ENCODE data around the gene CPED1. TPM values are rescaled to one million over a fixed set of nuclear protein-coding genes. Genes with fewer than 3 reads are reported as not detected.
"Not testable (repeated sequence)": the region's sequence is repeated elsewhere in the genome, so short reads cannot be mapped to it uniquely, and the experiment has no call there.

CPED1 gene
- total RNA-seq, 1 experiment from 2014 or later = 0.13 TPM

DNA sequence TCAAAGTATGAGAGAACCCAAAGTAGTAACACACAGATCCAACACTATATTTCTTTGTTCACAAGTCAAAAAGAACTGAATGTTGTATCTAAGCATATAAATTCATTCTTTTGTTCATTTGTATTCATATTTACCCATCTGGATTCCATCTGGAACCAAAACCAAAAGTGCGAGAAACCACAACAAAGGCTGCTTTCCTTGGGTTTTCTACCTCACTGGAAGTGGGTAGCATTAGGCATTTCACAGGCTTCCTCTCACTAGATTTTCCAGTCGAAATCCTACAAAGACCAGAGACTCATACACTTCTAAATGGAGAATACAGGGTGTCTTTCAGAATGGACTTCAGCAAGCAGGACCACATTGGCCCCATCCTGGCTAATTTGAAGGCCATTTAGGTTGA, 230.5 kb downstream of the CPED1 start:
- Mint-ChIP-seq H3K4me1 (no peaks in the 10 kb centered on the region), H3K27ac (no peak overlapping the region), H3K36me3 (ENCODE audit: insufficient read depth in 1 of 3, low read depth in 3 of 3) (0 out of 7 replicates have a peak, but pooled peaks cover 0 to 5% (median 0%) of the 10 kb centered on the region in 3 experiments), H3K27me3 (ENCODE audit: low read depth) (no peaks in the 10 kb centered on the region), H3K4me3 (no peak overlapping the region), H3K9me3 (peaks cover 8% of the 10 kb centered on the region in 2 experiments; a peak in 4 of 5 replicates)
- Histone ChIP-seq H3K27ac (ENCODE audit: insufficient read length, low read depth, low read length) (no peak overlapping the region), H3K23ac (ENCODE audit: insufficient read length, low read depth, low read length) (no peak overlapping the region), H4K8ac (replicated peaks; ENCODE audit: insufficient read length, low read depth, low read length) (no peak overlapping the region), H2BK20ac (ENCODE audit: low read depth, low read length, poor library complexity, severe bottlenecking) (no peak overlapping the region), H3T11ph (ENCODE audit: low read length) (no peak overlapping the region), H3K56ac (ENCODE audit: insufficient read length, low read depth, low read length) (no peak overlapping the region), H2BK15ac (ENCODE audit: low read depth, low read length) (no peak overlapping the region), H3K79me2 (ENCODE audit: insufficient read depth, low read length) (no peaks in the 10 kb centered on the region), H2BK5ac (ENCODE audit: insufficient read length, low read length) (no peak overlapping the region), H4K91ac (ENCODE audit: insufficient read length, low read depth, low read length) (no peak overlapping the region), H3K23me2 (ENCODE audit: insufficient read length, low read depth, low read length, poor library complexity, severe bottlenecking) (no peaks in the 10 kb centered on the region), H3K4me2 (ENCODE audit: insufficient read depth, insufficient read length, low read length) (no peak overlapping the region), H3K27me3 (ENCODE audit: insufficient read depth, low read length) (no peaks in the 10 kb centered on the region), H2BK120ac (ENCODE audit: low read depth, low read length, poor library complexity, severe bottlenecking) (no peak overlapping the region), H2BK12ac (ENCODE audit: insufficient read length, low read depth, low read length) (no peak overlapping the region), H2AK5ac (ENCODE audit: insufficient read length, low read length) (no peak overlapping the region), H3K79me1 (ENCODE audit: insufficient read depth, low read depth, low read length, poor library complexity, severe bottlenecking) (no peaks in the 10 kb centered on the region), H3K9ac (ENCODE audit: extremely low read depth, insufficient read length, low read length) (no peak overlapping the region), H4K20me1 (ENCODE audit: control insufficient read depth, insufficient read depth, insufficient read length) (no peaks in the 10 kb centered on the region), H3K9me3 (ENCODE audit: control insufficient read depth, low read depth, low read length) (no peaks in the 10 kb centered on the region), H4K5ac (ENCODE audit: insufficient read length, low read depth, low read length) (no peak overlapping the region), H3K14ac (ENCODE audit: insufficient read depth, low read length) (no peak overlapping the region), H2AFZ (ENCODE audit: low read length) (no peak overlapping the region), H3K4ac (ENCODE audit: low read depth, low read length) (no peak overlapping the region), H3K4me1 (ENCODE audit: insufficient read depth, low read length) (no peaks in the 10 kb centered on the region), H3K18ac (ENCODE audit: insufficient read length, low read depth, low read length) (no peak overlapping the region)
- no CpG with 5 or more reads among the region's 2 CpGs for WGBS (ENCODE audit: extremely low coverage, insufficient read length, low lambda C conversion rate)
- no peak for DNase-seq
- TF ChIP-seq, protein P1, sequence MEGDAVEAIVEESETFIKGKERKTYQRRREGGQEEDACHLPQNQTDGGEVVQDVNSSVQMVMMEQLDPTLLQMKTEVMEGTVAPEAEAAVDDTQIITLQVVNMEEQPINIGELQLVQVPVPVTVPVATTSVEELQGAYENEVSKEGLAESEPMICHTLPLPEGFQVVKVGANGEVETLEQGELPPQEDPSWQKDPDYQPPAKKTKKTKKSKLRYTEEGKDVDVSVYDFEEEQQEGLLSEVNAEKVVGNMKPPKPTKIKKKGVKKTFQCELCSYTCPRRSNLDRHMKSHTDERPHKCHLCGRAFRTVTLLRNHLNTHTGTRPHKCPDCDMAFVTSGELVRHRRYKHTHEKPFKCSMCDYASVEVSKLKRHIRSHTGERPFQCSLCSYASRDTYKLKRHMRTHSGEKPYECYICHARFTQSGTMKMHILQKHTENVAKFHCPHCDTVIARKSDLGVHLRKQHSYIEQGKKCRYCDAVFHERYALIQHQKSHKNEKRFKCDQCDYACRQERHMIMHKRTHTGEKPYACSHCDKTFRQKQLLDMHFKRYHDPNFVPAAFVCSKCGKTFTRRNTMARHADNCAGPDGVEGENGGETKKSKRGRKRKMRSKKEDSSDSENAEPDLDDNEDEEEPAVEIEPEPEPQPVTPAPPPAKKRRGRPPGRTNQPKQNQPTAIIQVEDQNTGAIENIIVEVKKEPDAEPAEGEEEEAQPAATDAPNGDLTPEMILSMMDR (conservative IDR thresholded peaks at IDR 0.05) = no peak

DNA sequence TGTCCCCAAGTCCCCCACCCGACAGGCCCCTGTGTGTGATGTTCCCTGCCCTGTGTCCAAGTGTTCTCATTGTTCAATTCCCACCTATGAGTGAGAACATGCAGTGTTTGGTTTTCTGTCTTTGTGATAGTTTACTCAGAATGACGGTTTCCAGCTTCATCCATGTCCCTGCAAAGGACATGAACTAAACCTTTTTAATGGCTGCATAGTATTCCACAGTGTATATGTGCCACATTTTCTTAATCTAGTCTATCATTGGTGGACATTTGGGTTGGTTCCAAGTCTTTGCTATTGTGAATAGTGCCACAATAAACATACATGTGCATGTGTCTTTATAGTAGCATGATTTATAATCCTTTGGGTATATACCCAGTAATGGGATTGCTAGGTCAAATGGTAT, 232.6 kb downstream of the CPED1 start:
- not testable (repeated sequence) for H2BK5ac ChIP-seq (ENCODE audit: insufficient read length, low read length); H2BK12ac ChIP-seq (ENCODE audit: insufficient read length, low read depth, low read length); H3K14ac ChIP-seq (ENCODE audit: insufficient read depth, low read length); H4K8ac ChIP-seq (replicated peaks; ENCODE audit: insufficient read length, low read depth, low read length); H4K20me1 ChIP-seq (ENCODE audit: control insufficient read depth, insufficient read depth, insufficient read length); H4K91ac ChIP-seq (ENCODE audit: insufficient read length, low read depth, low read length); H2BK120ac ChIP-seq (ENCODE audit: low read depth, low read length, poor library complexity, severe bottlenecking); H3K4me1 ChIP-seq (ENCODE audit: insufficient read depth, low read length); H3K9ac ChIP-seq (ENCODE audit: extremely low read depth, insufficient read length, low read length); H2AFZ ChIP-seq (ENCODE audit: low read length); H3T11ph ChIP-seq (ENCODE audit: low read length); H3K9me3 ChIP-seq (ENCODE audit: control insufficient read depth, low read depth, low read length); H3K27ac ChIP-seq (ENCODE audit: insufficient read length, low read depth, low read length); H3K4me1 Mint-ChIP-seq; H3K4me2 ChIP-seq (ENCODE audit: insufficient read depth, insufficient read length, low read length); H3K23ac ChIP-seq (ENCODE audit: insufficient read length, low read depth, low read length); H3K79me1 ChIP-seq (ENCODE audit: insufficient read depth, low read depth, low read length, poor library complexity, severe bottlenecking); H3K27ac Mint-ChIP-seq; H3K18ac ChIP-seq (ENCODE audit: insufficient read length, low read depth, low read length); H2AK5ac ChIP-seq (ENCODE audit: insufficient read length, low read length); H3K4me3 Mint-ChIP-seq; H4K5ac ChIP-seq (ENCODE audit: insufficient read length, low read depth, low read length); H3K56ac ChIP-seq (ENCODE audit: insufficient read length, low read depth, low read length); H2BK15ac ChIP-seq (ENCODE audit: low read depth, low read length); H2BK20ac ChIP-seq (ENCODE audit: low read depth, low read length, poor library complexity, severe bottlenecking); H3K27me3 Mint-ChIP-seq (ENCODE audit: low read depth); H3K4ac ChIP-seq (ENCODE audit: low read depth, low read length); H3K9me3 Mint-ChIP-seq; H3K27me3 ChIP-seq (ENCODE audit: insufficient read depth, low read length); H3K36me3 Mint-ChIP-seq (ENCODE audit: insufficient read depth in 1 of 3, low read depth in 3 of 3); H3K79me2 ChIP-seq (ENCODE audit: insufficient read depth, low read length); DNase-seq; H3K23me2 ChIP-seq (ENCODE audit: insufficient read length, low read depth, low read length, poor library complexity, severe bottlenecking)
- no CpG with 5 or more reads among the region's 2 CpGs for WGBS (ENCODE audit: extremely low coverage, insufficient read length, low lambda C conversion rate)

Measured in H9 (cell line).